Loucy (cell line): Measurements from ENCODE around the gene WASF2.

Source experiments
- CTCF ChIP-seq: fragments of 200-600 bp; sonication (generic); conservative IDR thresholded peaks from 2 replicates; pipeline ENCODE4 v1.5.1; 2014; ENCODE audit warnings: mild to moderate bottlenecking, antibody characterized with exemption, low read length
- EZH2phosphoT487 ChIP-seq: fragments of 200-600 bp; IDR thresholded peaks from 2 replicates; pipeline ENCODE4 v1.6.1; 2018; ENCODE audit warnings: antibody characterized with exemption, mild to moderate bottlenecking, moderate library complexity, borderline replicate concordance

- TF ChIP-seq CTCF (no peak), EZH2phosphoT487 (no peak)
Observed at GRCh38 chr1:27364696-27365371, 125.1 kb downstream of the WASF2 start.
